HG03460 (cell line): ENCODE measurements around the gene P2RY14.

Experiments used
- ATAC-seq: cut with Tn5 transposase; IDR thresholded peaks from one replicate; pipeline ENCODE4 v1.9.1; 2021; ENCODE audit not compliant: unreplicated experiment

P2RY14 gene

GRCh38 chr3:151278230-151278629 lies at the start of gene P2RY14:
Gene P2RY14 (minus strand): TSS chr3:151278542. CDS start chr3:151214316, 64,226 bp downstream.
- no peak for ATAC-seq

- no peak for ATAC-seq
Measured at GRCh38 chr3:151327571-151328198, 49.3 kb upstream of the P2RY14 start.

GRCh38 chr3:151322511-151322910 lies 44.2 kb upstream of the P2RY14 start:
- no peak for ATAC-seq

GRCh38 chr3:151321526-151321925 lies 43.2 kb upstream of the P2RY14 start:
- ATAC-seq: no peak

GRCh38 chr3:151320131-151320530 lies 41.8 kb upstream of the P2RY14 start:
- no peak for ATAC-seq

- no peak for ATAC-seq
Measured at GRCh38 chr3:151319628-151320027, 41.3 kb upstream of the P2RY14 start.

- ATAC-seq: no peak
Measured at GRCh38 chr3:151318991-151319390, 40.6 kb upstream of the P2RY14 start.

- no peak for ATAC-seq
Measured at GRCh38 chr3:151318313-151318712, 40.0 kb upstream of the P2RY14 start.

GRCh38 chr3:151316267-151316991 lies 38.1 kb upstream of the P2RY14 start, which contains the start of gene GPR87:
Gene GPR87 (minus strand): TSS chr3:151316820. CDS start chr3:151300100, 16,720 bp downstream.
- ATAC-seq: no peak

GRCh38 chr3:151315846-151316245 lies 37.5 kb upstream of the P2RY14 start:
- ATAC-seq: no peak

GRCh38 chr3:151315136-151315535 lies 36.8 kb upstream of the P2RY14 start:
- ATAC-seq: no peak

GRCh38 chr3:151314593-151314992 lies 36.3 kb upstream of the P2RY14 start:
- ATAC-seq: no peak

GRCh38 chr3:151314137-151314536 lies 35.8 kb upstream of the P2RY14 start:
- no peak for ATAC-seq

- no peak for ATAC-seq
Measured at GRCh38 chr3:151312972-151313371, 34.6 kb upstream of the P2RY14 start.

- ATAC-seq: no peak
Measured at GRCh38 chr3:151309566-151309965, 31.2 kb upstream of the P2RY14 start.

GRCh38 chr3:151307583-151308488 lies 29.5 kb upstream of the P2RY14 start:
- no peak for ATAC-seq

GRCh38 chr3:151307131-151307530 lies 28.8 kb upstream of the P2RY14 start:
- no peak for ATAC-seq

- ATAC-seq: no peak
Measured at GRCh38 chr3:151306168-151306810, 27.9 kb upstream of the P2RY14 start.

GRCh38 chr3:151305775-151306151 lies 27.4 kb upstream of the P2RY14 start:
- ATAC-seq: no peak

GRCh38 chr3:151305060-151305774 lies 26.9 kb upstream of the P2RY14 start:
- no peak for ATAC-seq
